GM23338 (cell line): Measurements from ENCODE around the gene ANKRD45. TPM values are rescaled to one million over a fixed set of nuclear protein-coding genes. Genes with fewer than 3 reads are reported as not detected.

Source experiments
- ATAC-seq: fragments of 200-7000 bp; cut with Tn5 transposase; 3 replicates; pipeline ENCODE4 v1.9.1; 2020
- DNase-seq: peaks from one replicate; pipeline ENCODE4 v3.0.0-alpha.2; 2015; ENCODE audit warnings: low spot score
- H2AFZ ChIP-seq: fragments of 200-600 bp; sonication (generic); 2 replicates; pipeline ENCODE4 v1.8.0; 2016; ENCODE audit warnings: antibody characterized with exemption, mild to moderate bottlenecking, moderate library complexity
- H3F3A ChIP-seq: fragments of 200-600 bp; sonication (generic); replicated peaks from 2 replicates; pipeline ENCODE4 v1.8.0; 2017; ENCODE audit warnings: antibody characterized with exemption, mixed run types, low read depth
- H3K27ac ChIP-seq: fragments of 200-600 bp; sonication (generic); 2 replicates; pipeline ENCODE4 v1.6.1; 2016; ENCODE audit warnings: low read depth
- H3K27me3 ChIP-seq: fragments of 200-600 bp; sonication (generic); 2 replicates; pipeline ENCODE4 v1.8.0; 2016; ENCODE audit warnings: mild to moderate bottlenecking, mixed run types, moderate library complexity; ENCODE audit not compliant: insufficient read depth
- H3K36me3 ChIP-seq: fragments of 200-600 bp; sonication (generic); 2 replicates; pipeline ENCODE4 v1.8.0; 2016; ENCODE audit warnings: mild to moderate bottlenecking; ENCODE audit not compliant: insufficient read depth
- H3K4me1 ChIP-seq: fragments of 200-600 bp; sonication (generic); 2 replicates; pipeline ENCODE4 v1.8.0; 2016; ENCODE audit warnings: mild to moderate bottlenecking, moderate library complexity; ENCODE audit not compliant: insufficient read depth
- H3K4me2 ChIP-seq: fragments of 200-600 bp; sonication (generic); 2 replicates; pipeline ENCODE4 v1.7.1; 2017; ENCODE audit warnings: mixed run types
- H3K4me3 ChIP-seq: fragments of 200-600 bp; sonication (generic); 2 replicates; pipeline ENCODE4 v1.6.1; 2016; ENCODE audit warnings: mixed run types
- H3K79me2 ChIP-seq: fragments of 200-600 bp; sonication (generic); replicated peaks from 2 replicates; pipeline ENCODE4 v1.8.0; 2017; ENCODE audit warnings: mild to moderate bottlenecking; ENCODE audit not compliant: insufficient read depth
- H3K9me2 ChIP-seq: fragments of 200-600 bp; sonication (generic); 2 replicates; pipeline ENCODE4 v1.8.0; 2017; ENCODE audit not compliant: insufficient read depth
- H4K20me1 ChIP-seq: fragments of 200-600 bp; sonication (generic); replicated peaks from 2 replicates; pipeline ENCODE4 v1.8.0; 2017; ENCODE audit warnings: mild to moderate bottlenecking; ENCODE audit not compliant: insufficient read depth
- H3K27ac Mint-ChIP-seq: 2 replicates; pipeline ENCODE4 v1.8.0; 2020; ENCODE audit warnings: inconsistent platforms, mild to moderate bottlenecking, moderate library complexity, mixed read lengths
- H3K27me3 Mint-ChIP-seq: 3 replicates; pipeline ENCODE4 v1.8.0; 2022; ENCODE audit warnings: low read depth, mild to moderate bottlenecking, moderate library complexity, mixed read lengths, inconsistent platforms; ENCODE audit not compliant: insufficient read depth, poor library complexity
- H3K36me3 Mint-ChIP-seq: 3 replicates; pipeline ENCODE4 v1.8.0; 2021; ENCODE audit warnings: low read depth, mild to moderate bottlenecking, inconsistent platforms, moderate library complexity, mixed read lengths
- H3K4me1 Mint-ChIP-seq: 3 replicates; pipeline ENCODE4 v1.8.0; 2020; ENCODE audit warnings: mild to moderate bottlenecking, inconsistent platforms, mixed read lengths
- H3K4me3 Mint-ChIP-seq: 3 replicates; pipeline ENCODE4 v1.8.0; 2021; ENCODE audit warnings: moderate library complexity, mild to moderate bottlenecking, inconsistent platforms, mixed read lengths
- H3K9me3 Mint-ChIP-seq: 3 replicates; pipeline ENCODE4 v1.8.0; 2020; ENCODE audit warnings: moderate library complexity, mild to moderate bottlenecking, inconsistent platforms, mixed read lengths
- CREB1 ChIP-seq: fragments of 250-450 bp; sonication (Bioruptor Pico); IDR thresholded peaks from 2 replicates; pipeline ENCODE4 v1.5.0; 2020; ENCODE audit warnings: low read depth, mild to moderate bottlenecking, moderate library complexity
- CTCF ChIP-seq, 2 experiments: fragments of 200-600 bp in 1 of 2; sonication (generic) in 1 of 2; conservative IDR thresholded peaks; 2 replicates each; pipeline versions ENCODE4 v1.5.1 to v1.6.1; 2016 to 2017; ENCODE audit warnings: antibody characterized with exemption in 2 of 2, low read depth in 2 of 2, mild to moderate bottlenecking in 2 of 2, moderate library complexity in 1 of 2
- ETS1 ChIP-seq: IDR thresholded peaks from 2 replicates; pipeline ENCODE4 v1.6.1; 2016; ENCODE audit warnings: antibody characterized with exemption
- EZH2 ChIP-seq: fragments of 200-600 bp; sonication (generic); IDR thresholded peaks from one replicate; pipeline ENCODE4 v1.8.0; 2017; ENCODE audit warnings: antibody characterized with exemption, mild to moderate bottlenecking, low read depth; ENCODE audit not compliant: unreplicated experiment
- EZH2phosphoT487 ChIP-seq: fragments of 200-600 bp; sonication (generic); IDR thresholded peaks from one replicate; pipeline ENCODE4 v1.8.1; 2018; ENCODE audit warnings: antibody characterized with exemption; ENCODE audit not compliant: unreplicated experiment
- JUNB ChIP-seq: IDR thresholded peaks from one replicate; pipeline ENCODE4 v1.6.1; 2016; ENCODE audit warnings: antibody characterized with exemption; ENCODE audit not compliant: unreplicated experiment
- NANOG ChIP-seq: IDR thresholded peaks from 2 replicates; pipeline ENCODE4 v1.6.1; 2016; ENCODE audit warnings: antibody characterized with exemption, borderline replicate concordance
- POLR2AphosphoS5 ChIP-seq: IDR thresholded peaks from 2 replicates; pipeline ENCODE4 v1.6.1; 2016; ENCODE audit warnings: antibody characterized with exemption, low read depth
- REST ChIP-seq: IDR thresholded peaks from one replicate; pipeline ENCODE4 v1.6.1; 2018; ENCODE audit warnings: antibody characterized with exemption; ENCODE audit not compliant: unreplicated experiment
- STAT1 ChIP-seq: IDR thresholded peaks from one replicate; pipeline ENCODE4 v1.6.1; 2016; ENCODE audit warnings: antibody characterized with exemption; ENCODE audit not compliant: unreplicated experiment
- ZNF114 ChIP-seq: fragments of 250-450 bp; sonication (Bioruptor Pico); IDR thresholded peaks from 2 replicates; pipeline ENCODE4 v1.5.0; 2020; ENCODE audit warnings: mild to moderate bottlenecking, moderate library complexity
- ZNF331 ChIP-seq: fragments of 250-450 bp; sonication (Bioruptor Pico); IDR thresholded peaks from 2 replicates; pipeline ENCODE4 v1.5.0; 2020; ENCODE audit warnings: low read depth, mild to moderate bottlenecking, moderate library complexity
- ZNF462 ChIP-seq: fragments of 250-450 bp; sonication (Bioruptor Pico); IDR thresholded peaks from 2 replicates; pipeline ENCODE4 v1.5.0; 2020; ENCODE audit warnings: mild to moderate bottlenecking, moderate library complexity
- polyA plus RNA-seq: library from polyadenylated mRNA; unstranded; fragments of >200 nt; fragmentation: Nextera tagmentation; extraction: Ambion mirVana; gene quantifications from 2 replicates; pipeline ENCODE4 v1.2.1, GENCODE V29; 2016
- total RNA-seq: library from RNA; depleted of rRNA; stranded (reverse); fragments of >200 nt; shearing (Covaris generic); gene quantifications from 2 replicates; pipeline ENCODE4 v1.2.3, GENCODE V29; 2014

Gene ANKRD45
- total and polyA plus RNA-seq, 2 experiments from 2014 or later: 1.5 to 2.3 TPM

GRCh38 chr1:173705117-173705516 is 35.5 kb upstream of the ANKRD45 start:
- Mint-ChIP-seq H3K27ac (no peak overlapping the region), H3K9me3 (peaks cover 5% of the 10 kb centered on the region; the same call in 2 of the 3 replicates), H3K27me3 (peaks cover 4% of the 10 kb centered on the region), H3K4me1 (no peaks in the 10 kb centered on the region), H3K4me3 (no peak overlapping the region), H3K36me3 (no peaks in the 10 kb centered on the region; the same call in 2 of the 3 replicates)
- DNase-seq (no peak), ATAC-seq (no peak)
- Histone ChIP-seq H3K4me1 (no peaks in the 10 kb centered on the region), H3K36me3 (no peaks in the 10 kb centered on the region), H3K79me2 (no peaks in the 10 kb centered on the region), H4K20me1 (no peaks in the 10 kb centered on the region), H3K27me3 (no peaks in the 10 kb centered on the region), H3K4me2 (no peak overlapping the region), H3K9me2 (0 out of 2 replicates have a peak, but pooled peaks cover 3% of the 10 kb centered on the region), H3K27ac (no peak overlapping the region), H3F3A (no peaks in the 10 kb centered on the region), H3K4me3 (no peak overlapping the region), H2AFZ (no peak overlapping the region)
- TF ChIP-seq POLR2AphosphoS5 (no peak), NANOG (no peak), CTCF (conservative IDR thresholded peaks at IDR 0.05; ENCODE audit: low read depth in 2 of 2) (no peak), STAT1 (no peak), EZH2phosphoT487 (no peak), CREB1 (CRISPR knock-in tag) (no peak), ZNF114 (CRISPR knock-in tag) (no peak), JUNB (no peak), ZNF331 (no peak), ETS1 (no peak), EZH2 (no peak), ZNF462 (CRISPR knock-in tag) (no peak), REST (no peak)
